GM13976 (cell line): Measurements from ENCODE around the gene ZNF680.

Source experiments
- DNase-seq: peaks from one replicate; pipeline ENCODE4 v3.0.0; 2012; ENCODE audit warnings: low spot score
- in situ Hi-C: fragments of 300-500 bp; cut with MboI; formaldehyde crosslinking; loops from one replicate; pipeline ENCODE4 v1.12.0; 2022; ENCODE audit warnings: low sequenced_read_pairs, mixed read lengths, inconsistent platforms; ENCODE audit not compliant: unreplicated experiment
- TF ChIP-seq, protein P1 (sequence below): IDR thresholded peaks from 2 replicates; pipeline ENCODE4 v1.5.1; 2012; ENCODE audit warnings: borderline replicate concordance, mild to moderate bottlenecking; ENCODE audit not compliant: insufficient read depth; ENCODE audit errors: extremely low read depth, missing control alignments, control extremely low read depth

Gene ZNF680

DNA sequence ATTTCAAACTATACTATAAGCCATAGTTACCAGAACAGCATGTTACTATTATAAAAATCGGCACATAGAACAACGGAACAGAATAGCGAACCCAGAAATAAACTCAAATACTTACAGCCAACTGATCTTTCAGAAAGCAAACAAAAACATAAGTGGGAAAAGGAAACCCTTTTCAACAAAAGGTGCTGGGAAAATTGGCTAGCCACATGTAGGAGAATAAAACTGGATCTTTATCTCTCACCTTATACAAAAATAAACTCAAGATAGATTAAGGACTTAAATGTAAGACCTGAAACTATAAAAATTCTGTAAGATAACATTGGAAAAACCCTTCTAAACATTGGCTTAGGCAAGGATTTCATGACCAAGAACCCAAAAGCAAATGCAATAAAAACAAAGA, 29.1 kb downstream of the ZNF680 start:
- DNase-seq, result no peak
- in situ Hi-C loops, result no loop called here
- TF ChIP-seq, protein P1, sequence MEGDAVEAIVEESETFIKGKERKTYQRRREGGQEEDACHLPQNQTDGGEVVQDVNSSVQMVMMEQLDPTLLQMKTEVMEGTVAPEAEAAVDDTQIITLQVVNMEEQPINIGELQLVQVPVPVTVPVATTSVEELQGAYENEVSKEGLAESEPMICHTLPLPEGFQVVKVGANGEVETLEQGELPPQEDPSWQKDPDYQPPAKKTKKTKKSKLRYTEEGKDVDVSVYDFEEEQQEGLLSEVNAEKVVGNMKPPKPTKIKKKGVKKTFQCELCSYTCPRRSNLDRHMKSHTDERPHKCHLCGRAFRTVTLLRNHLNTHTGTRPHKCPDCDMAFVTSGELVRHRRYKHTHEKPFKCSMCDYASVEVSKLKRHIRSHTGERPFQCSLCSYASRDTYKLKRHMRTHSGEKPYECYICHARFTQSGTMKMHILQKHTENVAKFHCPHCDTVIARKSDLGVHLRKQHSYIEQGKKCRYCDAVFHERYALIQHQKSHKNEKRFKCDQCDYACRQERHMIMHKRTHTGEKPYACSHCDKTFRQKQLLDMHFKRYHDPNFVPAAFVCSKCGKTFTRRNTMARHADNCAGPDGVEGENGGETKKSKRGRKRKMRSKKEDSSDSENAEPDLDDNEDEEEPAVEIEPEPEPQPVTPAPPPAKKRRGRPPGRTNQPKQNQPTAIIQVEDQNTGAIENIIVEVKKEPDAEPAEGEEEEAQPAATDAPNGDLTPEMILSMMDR, result no peak

DNA sequence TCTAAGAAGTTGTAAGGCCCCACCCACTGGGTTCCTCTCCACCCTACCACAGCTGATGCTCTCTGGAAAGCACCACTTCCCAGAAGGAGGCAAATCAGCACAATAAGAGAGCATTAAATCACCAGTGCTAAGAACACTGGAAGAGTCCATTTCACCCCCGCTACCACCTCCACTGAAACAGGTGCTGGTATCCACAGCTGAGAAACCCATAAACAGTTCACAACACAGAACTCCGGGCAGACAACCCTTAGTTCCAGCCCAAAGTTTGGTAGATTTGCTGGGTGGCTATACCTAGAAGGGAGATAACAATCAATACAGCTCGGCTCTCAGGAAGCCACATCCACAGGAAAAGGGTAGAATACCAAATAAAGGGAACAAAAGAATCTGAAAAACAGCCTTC, 34.1 kb downstream of the ZNF680 start:
- no peak for DNase-seq
- TF ChIP-seq, protein P1, result no peak
- in situ Hi-C loops, result no loop called here

DNA sequence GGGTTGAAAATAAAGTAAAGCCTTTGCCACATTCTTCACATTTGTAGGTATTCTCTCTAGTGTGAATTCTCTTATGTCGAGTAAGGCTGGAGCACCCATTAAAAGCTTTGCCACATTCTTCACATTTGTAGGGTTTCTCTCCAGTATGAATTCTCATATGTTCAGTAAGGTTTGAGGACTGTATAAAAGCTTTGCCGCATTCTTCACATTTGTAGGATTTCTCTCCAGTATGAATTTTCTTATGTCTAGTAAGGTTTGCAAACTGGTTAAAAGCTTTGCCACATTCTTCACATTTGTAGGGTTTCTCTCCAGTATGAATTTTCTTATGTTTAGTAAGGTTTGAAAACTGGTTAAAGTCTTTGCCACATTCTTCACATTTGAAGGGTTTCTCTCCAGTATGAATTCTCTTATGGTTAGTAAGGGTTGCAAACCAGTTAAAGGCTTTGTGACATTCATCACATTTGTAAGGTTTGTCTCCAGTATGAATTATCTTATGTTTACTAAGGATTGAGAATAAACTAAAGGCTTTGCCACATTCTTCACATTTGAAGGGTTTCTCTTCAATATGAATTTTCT, 41.4 kb downstream of the ZNF680 start:
- TF ChIP-seq, protein P1, result no peak
- no peak for DNase-seq

DNA sequence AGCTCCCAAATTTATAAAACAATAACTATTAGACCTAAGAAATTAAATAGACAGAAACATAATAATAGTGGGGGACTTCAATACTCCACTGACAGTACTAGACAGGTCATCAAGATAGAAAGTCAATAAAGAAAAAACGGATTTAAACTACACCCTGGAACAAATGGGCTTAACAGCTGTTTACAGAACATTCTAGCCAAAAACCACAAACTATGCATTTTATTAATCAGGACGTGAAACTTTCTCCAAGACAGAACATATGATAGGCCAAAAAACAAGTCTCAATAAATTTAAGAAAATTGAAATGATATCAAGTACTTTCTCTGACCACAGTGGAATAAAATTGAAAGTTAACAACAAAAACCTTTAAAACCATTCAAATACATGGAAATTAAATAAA, 46.4 kb downstream of the ZNF680 start:
- no peak for DNase-seq
- in situ Hi-C loops, result no loop called here
- TF ChIP-seq, protein P1, result no peak

More for the DNA sequence above, 41.4 kb downstream of the ZNF680 start:
- in situ Hi-C loops, result no loop called here

DNA sequence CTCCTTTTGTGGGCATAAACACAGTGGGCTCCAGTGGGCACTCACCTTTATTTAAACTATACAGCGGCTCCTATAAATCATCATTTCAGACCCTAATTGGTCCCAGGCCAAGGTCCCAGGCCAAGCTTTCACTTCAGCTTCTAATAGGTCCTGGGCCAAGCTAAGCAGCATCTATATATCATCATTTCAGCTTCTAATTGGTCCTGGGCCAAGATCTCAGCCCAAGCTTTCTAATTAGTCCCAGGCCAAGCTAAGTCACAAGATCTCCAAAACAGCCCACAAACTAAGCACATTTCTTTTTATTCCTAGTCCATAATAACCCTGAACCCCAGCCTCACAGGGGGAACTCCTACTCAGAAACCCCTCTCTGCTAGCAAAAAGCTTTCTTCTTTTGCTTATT, 47.1 kb downstream of the ZNF680 start:
- DNase-seq, result no peak
- TF ChIP-seq, protein P1, result no peak
- in situ Hi-C loops, result no loop called here

DNA sequence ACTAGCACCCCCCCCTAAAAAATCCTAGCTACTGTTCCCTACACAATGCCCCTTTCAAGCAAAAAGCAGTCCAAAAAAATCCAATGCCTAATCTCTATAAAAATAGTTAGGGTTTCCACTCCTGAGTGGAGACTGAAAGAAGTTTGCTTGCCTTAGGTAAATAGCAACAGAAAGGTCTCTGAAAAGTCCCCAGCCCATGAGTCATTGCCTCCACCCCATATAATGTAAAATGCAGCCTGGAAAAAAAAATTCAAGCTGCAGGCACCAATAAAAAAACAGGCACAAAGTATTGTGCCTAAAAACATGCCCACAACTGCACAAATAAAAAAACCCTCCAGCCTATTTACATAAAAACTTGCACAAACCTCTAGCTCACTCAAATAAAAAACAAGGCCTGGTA, 47.5 kb downstream of the ZNF680 start:
- in situ Hi-C loops, result no loop called here
- TF ChIP-seq, protein P1, result no peak
- no peak for DNase-seq
